ENCODE measurements around the gene GTPBP3. TPM values are rescaled to one million over a fixed set of nuclear protein-coding genes. Genes with fewer than 3 reads are reported as not detected.
A peak's percentile ranks its signal among the peaks of the same experiment; 100 is the strongest.

The GTPBP3 gene
- total and polyA plus RNA-seq, 2 of the 8 experiments (the other 6 are each of a cell fraction or from before 2014, with no cell fraction given), result 30.4 to 56.0 TPM

DNA sequence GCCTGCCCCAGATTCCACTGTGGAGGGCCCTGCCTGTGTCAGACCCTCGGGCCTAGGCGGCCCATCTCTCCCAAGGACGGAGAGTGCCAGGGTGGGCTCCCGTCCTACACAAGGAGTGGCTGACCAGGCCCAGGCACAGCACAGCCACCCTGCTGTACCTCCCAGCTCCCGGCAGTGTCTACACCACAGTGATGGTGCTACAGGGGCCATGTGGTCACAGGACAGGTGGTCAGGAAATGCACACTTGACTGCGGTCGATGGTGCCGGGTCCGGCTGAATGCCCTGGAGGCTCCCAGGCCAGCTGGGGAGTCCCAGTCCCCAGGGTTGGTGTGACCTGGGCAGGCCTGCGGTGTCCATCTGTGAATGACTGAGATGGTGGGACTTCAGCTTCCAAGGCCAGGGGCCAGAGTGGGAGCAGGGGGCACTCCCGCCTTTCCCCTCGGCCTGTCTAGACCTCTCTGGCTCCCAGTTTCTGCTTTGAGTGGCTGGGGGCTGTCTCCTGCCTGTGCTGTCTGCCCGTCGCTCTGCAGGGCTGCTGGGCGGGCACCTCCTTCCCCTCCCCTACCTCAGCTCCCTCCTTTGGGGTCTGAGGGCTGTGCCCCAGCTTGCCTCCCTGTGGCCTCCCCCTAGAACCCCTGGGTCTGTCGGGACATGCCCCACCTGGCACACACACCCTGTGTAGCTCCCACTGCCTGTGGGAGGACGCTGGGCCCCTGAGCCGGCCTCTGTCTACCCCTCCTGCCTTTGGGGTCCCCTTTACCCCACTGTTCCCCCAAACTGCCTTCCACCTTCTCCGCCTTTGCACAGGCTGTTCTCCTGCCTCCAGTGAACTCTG is 15.5 kb upstream of the GTPBP3 start:
- POLR2A ChIA-PET (ENCODE audit: partially characterized antibody), result interaction anchor here (0.9 to 17.1 kb wide), 6 partner anchors 8 to 86 kb away, joined by 3 to 329 read pairs (median 4); partner anchors contain the start of genes ABHD8, ANO8, DDA1 and GTPBP3
- DNase-seq (ENCODE audit: low read depth in 1 of 2, low spot score in 2 of 2), result no peak

More for the DNA sequence above, 15.5 kb upstream of the GTPBP3 start:
- Histone ChIP-seq H3K23me2 (ENCODE audit: low read depth, low read length) (no peaks in the 10 kb centered on the region), H2BK20ac (ENCODE audit: low read length) (no peak overlapping the region), H3K4me2 (ENCODE audit: insufficient read depth in 1 of 2, low read depth in 2 of 2, low read length in 2 of 2) (no peak overlapping the region), H3K9ac (replicated peaks in 1 of 4; ENCODE audit: extremely low read depth in 1 of 4, low read depth in 3 of 4, low read length in 3 of 4) (0 out of 7 replicates have a peak overlapping the region, but pooled peaks of 1 of the 4 experiments have one; percentile 21), H3K4me3 (ENCODE audit: extremely low read depth in 1 of 4, insufficient read depth in 2 of 4, low read depth in 3 of 4, low read length in 4 of 4) (no peak overlapping the region), H2BK5ac (ENCODE audit: low read depth, low read length) (peak overlapping the region; percentile 79; the same call in 1 of the 2 replicates), H3K18ac (ENCODE audit: extremely low read depth, low read length) (no peak overlapping the region), H3K4me1 (replicated peaks in 1 of 4; ENCODE audit: control insufficient read depth in 3 of 4, insufficient read depth in 4 of 4, low read length in 3 of 4) (peaks cover 0 to 5% (median 2%) of the 10 kb centered on the region in 4 experiments; a peak in 4 of 7 replicates), H3K27ac (ENCODE audit: low read depth, low read length) (no peak overlapping the region), H3K9me3 (ENCODE audit: insufficient read depth in 2 of 2, low read depth in 1 of 2, low read length in 1 of 2) (no peaks in the 10 kb centered on the region), H2AK5ac (ENCODE audit: low read depth, low read length) (no peak overlapping the region; the same call in 1 of the 2 replicates), H3K36me3 (ENCODE audit: control insufficient read depth in 2 of 4, insufficient read depth in 4 of 4, low read length in 3 of 4) (peaks cover 2 to 38% (median 15%) of the 10 kb centered on the region in 4 experiments; a peak in 5 of 8 replicates), H3K14ac (ENCODE audit: insufficient read length) (no peak overlapping the region), H3K79me2 (ENCODE audit: control insufficient read depth in 1 of 2, insufficient read depth in 2 of 2, low read length in 2 of 2) (no peaks in the 10 kb centered on the region), H4K91ac (replicated peaks; ENCODE audit: insufficient read length, low read length) (no peak overlapping the region), H3K23ac (ENCODE audit: insufficient read length) (no peak overlapping the region), H4K8ac (ENCODE audit: extremely low read depth, insufficient read depth, low read length) (no peak overlapping the region), H2AFZ (ENCODE audit: low read length) (no peak overlapping the region), H3K4ac (replicated peaks; ENCODE audit: insufficient read length, low read depth, low read length) (no peak overlapping the region), H4K20me1 (replicated peaks in 1 of 2; ENCODE audit: control insufficient read depth in 1 of 2, insufficient read depth in 2 of 2, low read length in 2 of 2) (peaks cover 0 to 3% of the 10 kb centered on the region in 2 experiments), H3K27me3 (replicated peaks in 1 of 4; ENCODE audit: control insufficient read depth in 3 of 4, extremely low read depth in 1 of 4, insufficient read depth in 3 of 4, low read length in 3 of 4) (no peaks in the 10 kb centered on the region), H4K5ac (ENCODE audit: insufficient read length, low read depth, low read length) (no peak overlapping the region), H3K56ac (replicated peaks; ENCODE audit: insufficient read length, low read depth, low read length) (no peak overlapping the region), H2BK12ac (ENCODE audit: low read depth, low read length) (no peak overlapping the region), H2BK15ac (ENCODE audit: low read length) (no peak overlapping the region), H3K79me1 (ENCODE audit: low read depth, low read length) (no peaks in the 10 kb centered on the region; the same call in 1 of the 2 replicates), H2BK120ac (replicated peaks; ENCODE audit: low read depth, low read length) (no peak overlapping the region)
- TF ChIP-seq POLR2A (IDR thresholded peaks at IDR 0.05; ENCODE audit: control extremely low read depth in 1 of 2, low read depth in 2 of 2, low read length in 2 of 2), result peak in 1 of 2 experiments; percentile 65; a peak in 1 of 3 replicates
- TF ChIP-seq POLR2AphosphoS5 (IDR thresholded peaks at IDR 0.05; ENCODE audit: low read depth, low read length), result peak; percentile 44
- no peak for TF ChIP-seq KDM5A (IDR thresholded peaks at IDR 0.05; ENCODE audit: low read length)
- TF ChIP-seq SUZ12 (IDR thresholded peaks at IDR 0.05; ENCODE audit: low read length), result no peak
- no peak for TF ChIP-seq CBX8 (IDR thresholded peaks at IDR 0.05; ENCODE audit: borderline replicate concordance, low read depth, low read length)
- CTCF ChIA-PET (ENCODE audit: partially characterized antibody), result interaction anchor here (0.6 to 1.2 kb wide), 4 partner anchors 9 to 122 kb away, joined by 3 to 4 read pairs (median 4); no protein-coding TSS in a partner anchor
- no peak for FAIRE-seq
- WGBS, 2 experiments (ENCODE audit: extremely low coverage in 1 of 2, insufficient coverage in 1 of 2, insufficient read length in 1 of 2, insufficient replicate concordance in 2 of 2, low coverage in 1 of 2, low lambda C conversion rate in 2 of 2, missing lambda C conversion rate in 1 of 2), result 91% methylated on average over 17 of the region's 19 CpGs; no CpG with 5 or more reads in 1 of the 2 experiments
